Naive B cell (primary cell): Measurements from ENCODE around the gene BBS9. TPM values are rescaled to one million over a fixed set of nuclear protein-coding genes. Genes with fewer than 3 reads are reported as not detected.

Experiments
- ATAC-seq, 2 donors: fragments of 150-1000 bp; cut with Tn5 transposase; 2 replicates each; pipeline ENCODE4 v1.10.0; 2021; ENCODE audit warnings: low read depth in 2 of 2, mild to moderate bottlenecking in 2 of 2, moderate library complexity in 2 of 2
- DNase-seq: peaks from one replicate; pipeline ENCODE4 v3.0.0; 2022
- H3K27ac Mint-ChIP-seq, 6 donors: one replicate each; pipeline ENCODE4 v1.8.0; 2020 to 2022; ENCODE audit warnings: mild to moderate bottlenecking in 6 of 6, mixed read lengths in 6 of 6, moderate library complexity in 5 of 6, inconsistent platforms in 2 of 6
- H3K27me3 Mint-ChIP-seq, 3 donors: one replicate each; pipeline ENCODE4 v1.8.0; 2021 to 2022; ENCODE audit warnings: mixed read lengths in 3 of 3, mild to moderate bottlenecking in 1 of 3
- H3K36me3 Mint-ChIP-seq, 2 donors: one replicate each; pipeline ENCODE4 v1.8.0; 2020 to 2022; ENCODE audit warnings: mixed read lengths in 2 of 2, inconsistent platforms in 1 of 2, mild to moderate bottlenecking in 1 of 2
- H3K4me1 Mint-ChIP-seq, 3 donors: one replicate each; pipeline ENCODE4 v1.8.0; 2020 to 2022; ENCODE audit warnings: mixed read lengths in 3 of 3, inconsistent platforms in 1 of 3, mild to moderate bottlenecking in 1 of 3, moderate library complexity in 1 of 3
- H3K4me3 Mint-ChIP-seq, 8 donors: one replicate each; pipeline ENCODE4 v1.8.0; 2020 to 2022; ENCODE audit warnings: mild to moderate bottlenecking in 8 of 8, mixed read lengths in 8 of 8, moderate library complexity in 8 of 8, inconsistent platforms in 2 of 8
- H3K9me3 Mint-ChIP-seq, 7 donors: one replicate each; pipeline ENCODE4 v1.8.0; 2020 to 2022; ENCODE audit warnings: mixed read lengths in 7 of 7, mild to moderate bottlenecking in 5 of 7, inconsistent platforms in 2 of 7, moderate library complexity in 1 of 7
- polyA plus RNA-seq, 6 donors: library from polyadenylated mRNA; unstranded; fragments of 300-500 nt; fragmentation: Illumina TruSeq; gene quantifications; one replicate each; pipeline ENCODE4 v1.2.3, GENCODE V29; 2021; ENCODE audit warnings: low read depth in 6 of 6

The BBS9 gene
- polyA plus RNA-seq, 6 donors from 2014 or later, result 10.9 to 17.0 (median 13.0) TPM

- no peak overlapping the region for H3K27ac Mint-ChIP-seq
- ATAC-seq, result no peak
- peaks cover 0 to 4% (median 0%) of the 10 kb centered on the region in 3 donors for H3K4me1 Mint-ChIP-seq
Measured at GRCh38 chr7:33142585-33142984, 13.2 kb downstream of the BBS9 start.

DNA sequence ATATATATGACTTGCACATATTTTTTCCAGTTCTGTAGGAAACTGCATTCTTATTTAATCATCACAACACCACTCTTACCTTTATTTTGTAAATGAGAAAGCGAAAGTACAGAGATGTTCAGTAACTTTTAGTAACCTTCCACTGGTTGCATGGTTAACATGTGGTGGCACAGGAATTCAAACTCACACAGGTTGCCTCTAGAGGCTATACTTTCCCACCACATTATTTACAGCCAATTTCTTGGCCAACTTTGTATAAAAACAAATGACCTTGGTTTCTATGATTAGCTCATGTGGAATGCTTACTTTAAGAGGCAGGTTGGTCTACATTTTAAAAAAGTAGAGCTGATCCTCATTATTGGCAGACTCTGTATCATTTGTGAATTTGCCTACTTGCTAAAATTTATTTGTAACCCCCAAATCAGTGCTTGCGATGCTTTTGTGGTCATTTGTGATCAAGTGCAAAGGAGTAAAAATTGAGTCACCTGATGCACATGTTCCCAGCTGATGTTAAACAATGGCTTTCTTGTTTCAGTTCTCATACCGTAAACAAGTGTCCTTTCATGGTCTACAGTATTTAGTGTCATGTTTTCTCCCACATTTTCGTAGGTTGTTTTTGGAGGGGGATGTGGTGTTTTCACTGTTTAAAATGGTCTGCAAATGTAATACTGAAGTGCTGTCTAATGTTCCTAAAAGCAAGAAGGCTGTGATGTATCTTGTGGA lies 14.8 kb downstream of the BBS9 start:
- H3K9me3 Mint-ChIP-seq, result peaks cover 4 to 12% (median 9%) of the 10 kb centered on the region in 7 donors
- peaks cover 25 to 28% of the 10 kb centered on the region in 2 donors for H3K36me3 Mint-ChIP-seq
- no peaks in the 10 kb centered on the region for H3K27me3 Mint-ChIP-seq
- ATAC-seq (no peak), DNase-seq (no peak)
- H3K4me3 Mint-ChIP-seq, result no peak overlapping the region
- H3K27ac Mint-ChIP-seq, result no peak overlapping the region
- H3K4me1 Mint-ChIP-seq, result peaks cover 0 to 11% (median 5%) of the 10 kb centered on the region in 3 donors

More at GRCh38 chr7:33142585-33142984, 13.2 kb downstream of the BBS9 start:
- DNase-seq, result no peak
- Mint-ChIP-seq H3K36me3 (peaks cover 15 to 19% of the 10 kb centered on the region in 2 donors), H3K9me3 (peaks cover 4 to 12% (median 9%) of the 10 kb centered on the region in 7 donors), H3K4me3 (no peak overlapping the region), H3K27me3 (no peaks in the 10 kb centered on the region)

DNA sequence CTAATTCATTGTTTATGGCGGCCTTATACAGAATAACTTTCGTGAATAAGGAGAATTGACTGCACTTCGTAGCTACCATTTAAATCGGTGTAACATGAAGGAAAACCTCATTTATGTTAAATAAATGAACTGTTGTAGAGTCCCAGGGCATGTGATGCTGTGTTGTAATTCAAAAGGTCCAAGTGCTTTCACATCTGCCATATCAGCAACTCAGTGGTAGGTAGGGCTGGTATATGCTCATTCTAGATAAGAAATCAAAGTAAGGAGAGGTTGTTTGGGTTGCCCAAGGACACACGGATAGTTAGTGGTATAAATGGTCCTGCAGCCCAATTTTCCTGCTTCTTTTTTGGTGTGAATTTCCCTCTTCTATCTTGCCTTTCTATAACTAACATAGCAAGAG lies 15.8 kb downstream of the BBS9 start:
- no peak for DNase-seq
- Mint-ChIP-seq H3K36me3 (peaks cover 16 to 31% of the 10 kb centered on the region in 2 donors), H3K4me1 (peaks cover 0 to 10% (median 6%) of the 10 kb centered on the region in 3 donors), H3K27ac (no peak overlapping the region), H3K9me3 (peaks cover 4 to 12% (median 9%) of the 10 kb centered on the region in 7 donors), H3K4me3 (no peak overlapping the region), H3K27me3 (no peaks in the 10 kb centered on the region)
- ATAC-seq, result no peak

DNA sequence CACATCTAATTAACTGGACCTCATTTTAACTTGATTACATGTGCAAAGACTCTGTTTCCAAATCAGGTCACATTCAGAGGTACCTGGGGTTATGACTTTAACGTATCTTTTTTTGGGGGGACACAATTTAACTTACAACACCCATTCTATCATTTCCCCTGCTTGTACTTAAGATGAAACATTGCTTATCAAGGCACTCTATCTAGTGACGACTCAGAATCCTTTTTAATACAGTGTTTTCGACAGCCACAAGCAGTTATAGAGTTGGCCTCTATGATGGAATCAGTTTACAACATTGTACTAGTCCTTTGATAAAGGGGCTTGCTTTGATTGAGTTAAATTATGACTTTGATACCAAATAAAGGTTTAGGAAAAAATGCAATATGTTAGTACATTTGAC lies 22.7 kb downstream of the BBS9 start:
- Mint-ChIP-seq H3K27ac (peak overlapping the region in 2 of 6 donors; percentile 8 to 53), H3K4me3 (no peak overlapping the region), H3K27me3 (no peaks in the 10 kb centered on the region), H3K9me3 (no peaks in the 10 kb centered on the region), H3K36me3 (peaks cover 16 to 18% of the 10 kb centered on the region in 2 donors), H3K4me1 (peaks cover 0 to 7% (median 6%) of the 10 kb centered on the region in 3 donors)
- DNase-seq (no peak), ATAC-seq (no peak)

DNA sequence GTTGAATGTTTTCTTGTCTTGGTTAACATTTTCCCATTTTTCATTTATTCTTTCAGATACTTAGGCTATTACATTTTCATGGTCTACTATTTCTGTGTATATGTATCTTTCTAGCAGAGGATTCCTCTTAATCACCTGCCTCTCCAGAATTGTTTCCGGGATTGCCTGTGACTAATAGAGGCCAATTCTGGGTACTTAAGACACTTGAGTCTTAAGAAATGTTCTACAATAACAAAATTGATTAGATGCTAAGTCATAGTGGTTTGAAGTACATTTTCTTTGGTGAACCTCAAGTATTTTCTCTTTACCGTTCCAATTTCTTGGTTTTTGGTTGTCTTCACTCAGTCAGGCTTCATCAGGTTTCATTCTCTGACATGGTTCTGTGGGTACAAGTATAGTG lies 26.4 kb downstream of the BBS9 start:
- no peaks in the 10 kb centered on the region for H3K27me3 Mint-ChIP-seq
- peaks cover 0 to 14% of the 10 kb centered on the region in 2 donors for H3K36me3 Mint-ChIP-seq
- H3K9me3 Mint-ChIP-seq, result no peaks in the 10 kb centered on the region
- no peak for ATAC-seq
- peak overlapping the region in 1 of 8 donors; percentile 22 for H3K4me3 Mint-ChIP-seq
- no peak overlapping the region for H3K27ac Mint-ChIP-seq
- H3K4me1 Mint-ChIP-seq, result no peaks in the 10 kb centered on the region
- no peak for DNase-seq

DNA sequence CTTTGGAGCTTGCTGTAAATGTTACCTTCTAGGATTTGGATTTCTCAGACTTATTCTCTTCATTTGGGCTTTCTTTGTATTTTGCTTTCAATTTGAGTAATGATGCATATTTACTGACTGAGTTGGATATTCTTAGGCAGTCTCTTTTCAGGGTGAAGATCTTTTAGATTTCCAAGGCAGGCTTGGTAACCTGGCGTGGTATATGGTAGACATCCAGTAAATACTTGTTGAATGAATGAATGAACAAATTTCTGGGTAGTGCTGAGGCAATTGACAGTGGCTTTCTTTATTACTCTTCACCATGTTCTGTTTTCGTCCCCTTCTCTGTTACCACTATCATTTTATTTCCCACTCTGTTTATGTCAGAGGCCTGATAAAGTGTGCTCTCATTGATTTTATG lies 27.1 kb downstream of the BBS9 start:
- DNase-seq, result no peak
- peak overlapping the region in 1 of 6 donors; percentile 24 for H3K27ac Mint-ChIP-seq
- H3K4me3 Mint-ChIP-seq, result no peak overlapping the region
- H3K36me3 Mint-ChIP-seq, result peaks cover 0 to 14% of the 10 kb centered on the region in 2 donors
- H3K27me3 Mint-ChIP-seq, result no peaks in the 10 kb centered on the region
- peaks cover 0 to 4% (median 0%) of the 10 kb centered on the region in 7 donors for H3K9me3 Mint-ChIP-seq
- H3K4me1 Mint-ChIP-seq, result no peaks in the 10 kb centered on the region
- ATAC-seq, result no peak

- Mint-ChIP-seq H3K4me1 (no peaks in the 10 kb centered on the region), H3K27ac (peak overlapping the region in 1 of 6 donors; percentile 4), H3K9me3 (peaks cover 0 to 10% (median 0%) of the 10 kb centered on the region in 7 donors), H3K36me3 (peaks cover 0 to 14% of the 10 kb centered on the region in 2 donors), H3K27me3 (no peaks in the 10 kb centered on the region), H3K4me3 (no peak overlapping the region)
- ATAC-seq (no peak), DNase-seq (no peak)
Measured at GRCh38 chr7:33157311-33157710, 27.9 kb downstream of the BBS9 start.

DNA sequence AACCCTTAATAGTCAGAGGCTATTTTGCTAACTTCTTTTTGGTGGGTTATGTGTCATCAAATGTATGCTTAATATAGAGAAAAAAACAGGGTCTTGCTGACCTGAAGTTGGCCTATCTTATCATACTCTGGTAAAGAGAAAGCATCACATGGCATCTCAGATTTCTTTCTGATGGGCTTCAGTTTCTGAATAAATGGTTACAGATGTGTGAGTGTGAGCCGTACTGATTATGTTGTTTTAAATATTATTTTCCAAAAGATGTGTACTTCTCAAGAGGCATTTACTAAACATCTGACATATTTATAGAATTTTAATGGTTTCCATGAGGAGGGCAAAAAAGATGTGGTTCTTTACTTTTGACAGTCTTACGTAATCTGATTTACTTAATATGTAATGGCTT lies 28.4 kb downstream of the BBS9 start:
- no peak for ATAC-seq
- H3K4me3 Mint-ChIP-seq, result no peak overlapping the region
- DNase-seq, result no peak
- H3K27ac Mint-ChIP-seq, result no peak overlapping the region
- H3K27me3 Mint-ChIP-seq, result no peaks in the 10 kb centered on the region
- peaks cover 0 to 13% (median 0%) of the 10 kb centered on the region in 7 donors for H3K9me3 Mint-ChIP-seq
- no peaks in the 10 kb centered on the region for H3K4me1 Mint-ChIP-seq
- H3K36me3 Mint-ChIP-seq, result peaks cover 0 to 14% of the 10 kb centered on the region in 2 donors

GRCh38 chr7:33177876-33178275 lies 48.5 kb downstream of the BBS9 start:
- Mint-ChIP-seq H3K27ac (no peak overlapping the region), H3K4me3 (no peak overlapping the region)
- ATAC-seq, result no peak

GRCh38 chr7:33179519-33179918 lies 50.2 kb downstream of the BBS9 start:
- H3K36me3 Mint-ChIP-seq, result peaks cover 17 to 19% of the 10 kb centered on the region in 2 donors
- H3K4me3 Mint-ChIP-seq, result no peak overlapping the region
- H3K4me1 Mint-ChIP-seq, result no peaks in the 10 kb centered on the region
- ATAC-seq (no peak), DNase-seq (no peak)
- no peak overlapping the region for H3K27ac Mint-ChIP-seq
- no peaks in the 10 kb centered on the region for H3K27me3 Mint-ChIP-seq
- peaks cover 0 to 6% (median 3%) of the 10 kb centered on the region in 7 donors for H3K9me3 Mint-ChIP-seq

More at GRCh38 chr7:33177876-33178275, 48.5 kb downstream of the BBS9 start:
- no peak for DNase-seq
- H3K4me1 Mint-ChIP-seq, result no peaks in the 10 kb centered on the region
- peaks cover 3 to 15% (median 8%) of the 10 kb centered on the region in 7 donors for H3K9me3 Mint-ChIP-seq
- H3K27me3 Mint-ChIP-seq, result no peaks in the 10 kb centered on the region
- peaks cover 23 to 25% of the 10 kb centered on the region in 2 donors for H3K36me3 Mint-ChIP-seq

- no peaks in the 10 kb centered on the region for H3K27me3 Mint-ChIP-seq
- peaks cover 15 to 16% of the 10 kb centered on the region in 2 donors for H3K36me3 Mint-ChIP-seq
- peak overlapping the region in 1 of 6 donors; percentile 25 for H3K27ac Mint-ChIP-seq
- ATAC-seq, result no peak
- no peaks in the 10 kb centered on the region for H3K4me1 Mint-ChIP-seq
- H3K4me3 Mint-ChIP-seq, result no peak overlapping the region
- H3K9me3 Mint-ChIP-seq, result peaks cover 0 to 6% (median 3%) of the 10 kb centered on the region in 7 donors
- DNase-seq, result no peak
Measured at GRCh38 chr7:33183504-33183903, 54.1 kb downstream of the BBS9 start.

DNA sequence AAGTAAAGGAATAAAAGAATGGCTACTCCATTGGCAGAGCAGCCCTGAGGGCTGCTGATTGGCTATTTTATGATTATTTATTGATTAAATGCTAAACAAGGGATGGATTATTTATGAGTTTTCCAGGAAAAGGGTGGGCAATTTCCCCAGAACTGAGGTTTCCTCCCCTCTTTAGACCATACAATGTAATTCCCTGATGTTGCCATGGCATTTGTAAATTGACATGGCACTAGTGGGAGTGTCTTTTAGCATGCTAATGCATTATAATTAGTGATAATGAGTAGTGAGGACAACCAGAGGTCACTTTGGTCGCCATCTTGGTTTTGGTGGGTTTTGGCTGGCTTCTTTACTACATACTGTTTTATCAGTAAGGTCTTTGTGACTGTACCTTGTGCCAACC lies 55.5 kb downstream of the BBS9 start:
- Mint-ChIP-seq H3K4me3 (no peak overlapping the region), H3K27me3 (no peaks in the 10 kb centered on the region), H3K4me1 (no peaks in the 10 kb centered on the region), H3K36me3 (peaks cover 3 to 5% of the 10 kb centered on the region in 2 donors), H3K27ac (no peak overlapping the region), H3K9me3 (peaks cover 0 to 4% (median 3%) of the 10 kb centered on the region in 7 donors)
- DNase-seq (no peak), ATAC-seq (no peak)

DNA sequence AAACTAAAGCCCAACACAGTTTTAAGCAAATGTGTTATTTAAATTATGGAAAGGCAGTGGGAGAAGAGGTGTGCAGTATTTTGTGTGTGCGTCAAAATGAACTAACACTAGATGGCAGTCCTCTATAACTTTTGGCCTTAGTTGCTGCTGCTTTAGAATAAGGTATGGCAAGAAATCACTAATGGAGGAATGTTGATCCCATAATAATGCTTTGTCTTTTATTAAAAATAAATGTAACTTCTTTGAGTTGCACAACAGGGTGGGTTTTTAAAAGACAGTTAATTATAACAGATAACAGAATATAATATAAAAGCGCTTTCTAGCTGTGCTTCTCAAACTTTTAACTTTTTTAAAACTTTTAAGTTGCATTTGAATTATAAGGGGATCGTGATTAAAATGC lies 56.4 kb downstream of the BBS9 start:
- peak; percentile 15 for DNase-seq
- no peak for ATAC-seq
- H3K4me1 Mint-ChIP-seq, result peaks cover 4 to 6% (median 5%) of the 10 kb centered on the region in 3 donors

GRCh38 chr7:33186192-33186591 lies 56.8 kb downstream of the BBS9 start:
- H3K4me1 Mint-ChIP-seq, result peaks cover 8 to 10% (median 9%) of the 10 kb centered on the region in 3 donors
- no peak for ATAC-seq
- no peaks in the 10 kb centered on the region for H3K36me3 Mint-ChIP-seq
- no peak overlapping the region for H3K27ac Mint-ChIP-seq
- H3K27me3 Mint-ChIP-seq, result no peaks in the 10 kb centered on the region
- DNase-seq, result no peak
- no peaks in the 10 kb centered on the region for H3K9me3 Mint-ChIP-seq
- H3K4me3 Mint-ChIP-seq, result no peak overlapping the region

More for the DNA sequence above, 56.4 kb downstream of the BBS9 start:
- Mint-ChIP-seq H3K27me3 (no peaks in the 10 kb centered on the region), H3K9me3 (no peaks in the 10 kb centered on the region), H3K27ac (no peak overlapping the region), H3K4me3 (no peak overlapping the region), H3K36me3 (no peaks in the 10 kb centered on the region)
